Stimulated activated CD4-positive, alpha-beta T cell treated with anti-CD3 and anti-CD28 coated beads, Interleukin-2, amount 100 ng/mL, for 4 hours (primary cell): ENCODE results near the gene CACNA2D3.

Source experiments
- DNase-seq: peaks from one replicate; pipeline ENCODE4 v3.0.0-alpha.2; 2020; ENCODE audit warnings: low read depth

Gene CACNA2D3

DNA sequence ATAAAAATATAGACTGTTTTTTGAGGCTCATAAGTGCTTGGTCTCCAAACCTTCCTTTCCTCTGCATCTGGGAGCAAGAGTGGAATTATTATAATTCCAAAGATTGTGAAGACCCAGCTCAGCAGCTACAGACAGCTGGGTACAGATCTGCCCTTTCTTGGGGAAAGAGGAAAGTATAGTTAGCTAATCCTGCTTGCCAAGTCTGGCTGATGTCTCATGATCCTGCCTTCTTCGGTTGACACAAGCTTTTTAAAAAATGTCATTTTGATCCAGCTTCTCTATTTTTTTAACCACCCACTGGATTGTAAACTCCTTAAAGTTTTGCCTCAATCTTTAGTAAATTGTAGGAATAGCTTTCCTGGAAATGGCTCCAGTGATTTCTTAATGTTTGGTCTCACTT lies 624.4 kb downstream of the CACNA2D3 start:
- DNase-seq: no peak

DNA sequence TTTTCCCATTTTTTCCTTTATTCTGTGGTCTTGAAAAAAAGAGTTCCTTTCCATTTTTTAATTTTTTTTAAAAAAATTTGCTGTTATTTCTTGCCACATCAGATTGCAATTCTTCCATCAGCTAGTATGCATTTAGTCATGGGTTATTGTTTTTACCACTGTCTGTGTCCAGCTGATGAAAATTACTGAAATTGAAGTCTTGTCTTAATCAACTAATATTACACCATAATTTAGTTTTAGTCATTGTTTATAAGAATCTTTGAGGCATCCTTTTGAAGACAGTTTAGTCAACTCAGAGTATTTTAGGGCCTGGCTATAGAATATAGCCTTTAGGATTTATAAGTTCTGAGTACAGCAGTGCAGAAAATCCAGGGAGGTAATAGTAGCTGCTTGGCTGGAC lies 633.4 kb downstream of the CACNA2D3 start:
- DNase-seq: no peak

DNA sequence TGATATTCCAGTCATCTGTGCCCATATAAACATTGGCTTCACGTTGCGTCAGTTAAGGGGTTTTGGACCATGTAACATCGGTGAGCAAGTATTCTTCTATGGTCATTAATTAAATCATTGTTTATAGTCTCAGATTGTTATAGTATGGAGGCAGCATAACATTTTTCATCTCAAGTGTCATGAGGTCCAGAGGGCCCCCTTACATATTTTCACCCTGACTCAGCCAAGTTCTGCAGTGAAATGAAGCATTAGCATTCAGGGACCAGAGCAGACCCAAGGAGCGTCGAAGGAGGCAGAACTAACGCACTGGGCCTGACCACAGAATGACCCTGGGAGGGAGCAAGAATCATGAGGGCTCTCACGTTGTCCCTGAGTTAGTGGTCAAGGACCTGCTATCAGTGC lies 634.0 kb downstream of the CACNA2D3 start:
- no peak for DNase-seq

DNA sequence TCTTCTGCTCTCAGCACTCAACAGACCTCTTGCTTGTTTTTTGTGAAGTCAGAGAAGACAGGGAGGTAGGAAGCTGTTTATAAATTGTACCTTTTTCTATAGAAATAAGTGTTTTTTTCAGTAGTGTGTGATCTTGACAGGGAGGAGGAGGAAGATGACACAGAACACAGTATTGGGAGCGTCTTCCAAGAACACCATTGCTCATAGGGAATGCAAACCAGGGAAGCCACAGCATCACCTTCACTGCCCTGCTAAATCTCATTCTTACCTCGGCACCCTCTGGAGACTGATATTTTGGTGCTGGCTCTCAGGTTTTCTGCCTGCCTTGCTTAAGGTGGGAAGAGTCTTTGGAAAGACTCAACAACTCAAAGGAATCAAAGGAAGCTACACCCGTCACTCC lies 636.1 kb downstream of the CACNA2D3 start:
- DNase-seq: no peak

DNA sequence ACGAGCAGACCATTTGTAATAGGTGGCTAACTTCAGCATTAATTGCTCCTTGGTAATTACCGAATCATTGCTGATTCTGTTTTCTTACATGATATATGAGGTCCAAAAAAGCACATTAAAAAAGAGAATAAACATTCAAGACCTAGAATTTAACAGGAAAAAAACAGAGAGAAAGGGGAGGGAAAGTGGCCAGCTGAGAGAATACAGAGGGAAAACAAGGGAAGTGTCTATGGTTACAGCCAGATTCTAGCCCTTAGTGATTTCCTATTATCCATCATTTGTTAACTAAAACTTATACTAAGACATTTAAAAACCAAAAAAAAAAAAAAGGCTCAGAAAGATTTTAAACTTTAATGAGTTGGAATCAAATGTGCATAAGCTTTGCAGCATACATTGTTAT lies 636.8 kb downstream of the CACNA2D3 start:
- no peak for DNase-seq

DNA sequence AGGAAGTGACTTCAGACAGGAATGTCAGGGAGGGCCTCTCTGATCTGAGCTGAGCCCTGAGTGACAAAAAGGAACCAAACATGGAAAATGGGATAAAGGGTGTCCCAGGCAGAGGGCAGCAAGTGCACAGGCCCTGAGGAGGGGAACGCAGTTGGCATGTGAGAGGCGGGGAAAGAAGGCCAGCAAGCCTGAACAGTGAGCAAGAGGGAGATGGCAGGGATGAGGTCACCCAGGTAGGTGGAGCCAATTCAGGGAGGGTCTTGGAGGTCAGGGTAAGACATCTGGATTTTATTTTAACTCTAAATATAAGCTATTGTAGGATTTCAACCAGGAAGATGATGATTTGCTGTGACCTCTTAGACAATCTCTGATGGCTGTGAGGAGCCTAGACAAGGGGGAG lies 637.8 kb downstream of the CACNA2D3 start:
- no peak for DNase-seq

DNA sequence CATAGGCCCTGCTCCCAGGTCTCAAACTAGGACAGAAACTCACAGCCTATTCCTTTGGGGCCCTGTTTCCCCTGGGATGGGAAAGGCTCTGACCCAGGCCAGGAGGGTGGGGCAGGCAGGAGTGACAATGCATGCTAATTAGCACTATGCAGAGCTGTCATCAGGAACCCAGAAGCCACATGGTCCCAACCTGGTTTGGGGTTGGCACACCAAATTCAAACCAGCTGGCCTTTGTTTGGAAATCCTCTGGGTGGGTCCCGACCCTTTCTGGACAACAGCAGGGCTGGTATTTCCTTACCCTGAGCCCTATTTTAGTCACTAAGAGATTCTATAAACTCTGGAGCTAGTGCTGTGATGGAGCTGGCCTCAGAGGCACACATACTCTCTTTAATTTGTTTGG lies 639.3 kb downstream of the CACNA2D3 start:
- DNase-seq: no peak

DNA sequence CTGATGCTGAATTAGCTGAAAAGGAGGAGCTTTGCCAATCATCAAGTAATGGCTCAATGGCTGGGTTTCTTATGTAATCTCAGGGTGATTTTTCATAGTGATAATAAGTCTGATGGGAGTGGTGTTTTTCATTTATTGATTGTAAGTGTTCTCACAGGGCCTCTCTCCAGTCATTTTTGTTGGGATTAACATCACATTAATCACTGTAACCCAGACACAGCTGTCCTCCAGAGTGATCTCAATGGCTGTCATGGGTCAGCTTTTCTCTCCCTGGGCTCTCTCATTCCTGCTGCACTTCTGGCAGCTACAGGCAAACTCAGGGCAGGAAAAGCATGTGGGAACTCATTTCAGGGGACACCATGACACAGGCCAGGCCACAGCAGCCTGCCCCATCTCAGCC lies 642.6 kb downstream of the CACNA2D3 start:
- DNase-seq: no peak

DNA sequence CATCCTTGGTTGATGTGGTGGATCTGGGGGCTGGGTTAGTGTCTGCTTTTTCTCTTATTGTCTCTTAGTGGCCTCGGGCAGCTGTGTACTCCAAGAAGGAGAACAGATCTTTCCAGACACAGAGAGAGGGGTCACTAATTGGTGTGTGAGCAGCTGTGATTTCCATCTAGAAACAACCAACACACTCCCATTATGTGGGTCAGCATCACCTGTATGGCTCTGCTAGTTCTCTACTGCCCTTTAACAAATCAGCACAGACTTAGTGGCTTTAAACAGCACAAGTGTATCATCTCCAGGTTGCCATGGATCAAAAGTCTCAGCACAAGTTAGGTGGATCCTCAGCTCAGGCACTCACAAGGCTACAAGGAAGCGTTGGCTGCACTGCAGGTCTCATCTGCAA lies 648.7 kb downstream of the CACNA2D3 start:
- no peak for DNase-seq

DNA sequence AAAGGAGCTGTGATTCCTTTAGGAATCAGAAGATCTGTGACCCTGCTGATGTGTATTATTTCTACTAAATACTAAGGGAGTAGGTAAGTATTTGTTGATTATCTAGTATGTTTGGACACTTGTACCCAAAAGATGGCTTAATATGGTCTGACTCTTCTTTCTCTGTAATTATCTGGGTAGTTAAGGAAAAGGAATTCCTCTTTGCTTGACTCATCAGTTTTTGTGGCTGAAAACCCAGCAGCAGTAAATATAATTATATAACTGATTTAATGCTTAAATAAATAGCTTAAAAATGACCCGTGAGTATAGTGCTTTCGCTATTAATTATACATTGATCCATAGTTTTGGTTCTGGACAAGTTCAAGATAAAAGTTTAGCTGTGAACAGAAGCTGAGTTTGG lies 649.7 kb downstream of the CACNA2D3 start:
- DNase-seq: no peak

DNA sequence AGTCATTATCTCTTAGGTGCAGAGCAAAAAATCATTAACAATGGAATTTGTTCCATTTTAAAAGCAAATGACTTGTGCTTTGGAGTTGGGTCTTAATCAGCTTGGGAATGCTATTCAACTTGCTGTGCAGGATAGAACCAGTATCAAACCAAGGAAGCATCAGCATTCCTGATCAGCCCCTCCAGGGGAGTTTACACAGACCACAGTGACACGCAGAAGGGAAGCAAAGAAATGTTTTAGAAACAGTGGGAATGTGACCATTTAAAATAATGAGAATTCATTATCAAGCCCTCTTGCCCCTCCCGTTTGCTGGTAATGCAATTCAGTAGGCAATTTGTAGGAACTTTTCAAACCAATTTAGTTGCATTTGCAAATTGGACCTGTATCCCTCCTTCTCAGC lies 650.4 kb downstream of the CACNA2D3 start:
- no peak for DNase-seq

DNA sequence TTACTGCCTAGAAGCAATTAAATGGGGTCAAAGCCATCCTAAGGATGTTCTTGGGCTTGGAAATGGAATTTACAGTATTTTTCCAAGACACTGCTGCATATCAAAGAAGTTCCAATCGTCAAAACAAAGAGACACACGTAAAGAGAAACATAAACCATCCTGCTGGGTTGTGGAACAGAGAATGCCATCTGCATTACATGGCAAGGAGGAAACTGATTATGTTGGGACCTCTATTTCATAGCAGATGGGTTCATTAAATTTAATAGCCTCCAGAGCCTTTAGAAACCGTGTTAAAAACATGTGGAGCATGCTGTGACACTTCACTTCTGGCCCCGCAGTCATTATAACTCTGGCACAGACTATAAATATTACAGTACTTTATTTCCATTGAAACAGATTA lies 650.9 kb downstream of the CACNA2D3 start:
- DNase-seq: no peak

DNA sequence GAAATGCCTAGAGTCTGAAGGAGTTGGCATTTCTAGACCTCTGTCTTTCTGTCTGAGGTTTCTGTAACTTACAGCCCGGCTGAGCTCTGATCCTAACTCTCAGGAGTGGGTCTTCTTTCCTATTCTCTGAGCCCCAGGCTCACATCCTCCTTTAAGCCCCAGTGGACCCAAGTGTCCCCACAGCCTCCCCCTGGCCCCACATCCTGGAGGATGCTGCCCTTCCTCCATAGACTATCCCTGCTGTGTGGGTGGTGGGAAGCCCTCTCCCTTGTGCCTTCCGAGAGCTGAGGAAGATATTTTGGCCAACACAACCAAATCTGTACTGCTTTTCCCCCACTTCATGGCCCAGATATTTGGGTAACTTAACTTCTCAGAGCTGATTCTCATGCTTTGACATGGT lies 654.2 kb downstream of the CACNA2D3 start:
- DNase-seq: no peak

DNA sequence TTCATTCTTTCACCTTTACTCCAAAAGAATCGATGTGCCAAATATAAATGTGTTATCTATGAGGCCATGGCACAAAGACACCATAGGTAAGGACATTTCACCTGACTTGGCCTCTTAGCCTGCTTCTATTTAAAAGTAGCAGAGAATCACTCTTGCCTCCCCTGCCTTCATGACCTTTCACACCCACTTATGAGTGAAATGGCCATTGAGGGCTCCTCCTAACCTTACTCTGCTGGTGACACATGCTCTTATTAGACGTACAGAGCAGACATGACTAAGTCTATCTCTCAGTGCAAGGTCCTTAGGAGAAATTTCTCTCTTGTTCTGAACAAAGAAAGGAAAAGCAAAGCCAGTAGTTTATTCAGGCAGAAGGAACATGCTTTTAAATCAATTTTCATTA lies 654.8 kb downstream of the CACNA2D3 start:
- DNase-seq: no peak

DNA sequence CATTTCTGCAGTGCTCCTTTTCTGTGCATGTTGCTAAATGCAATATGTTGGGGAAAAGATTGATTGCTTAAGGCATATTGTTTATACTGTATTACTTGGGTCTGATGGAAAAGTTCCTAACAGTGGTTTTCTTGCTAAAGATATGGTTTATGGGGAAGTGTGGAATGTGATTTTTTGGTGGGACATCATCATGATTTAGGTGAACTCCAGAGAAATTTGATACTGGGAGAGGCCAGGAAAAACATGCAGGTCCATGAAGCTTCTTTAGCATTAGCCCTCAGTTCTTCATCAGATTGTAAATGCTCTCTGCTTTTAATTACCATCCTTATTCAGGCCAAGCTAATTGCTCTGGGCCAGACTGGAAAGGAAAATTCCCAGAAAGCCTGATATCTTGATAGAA lies 658.0 kb downstream of the CACNA2D3 start:
- DNase-seq: no peak

DNA sequence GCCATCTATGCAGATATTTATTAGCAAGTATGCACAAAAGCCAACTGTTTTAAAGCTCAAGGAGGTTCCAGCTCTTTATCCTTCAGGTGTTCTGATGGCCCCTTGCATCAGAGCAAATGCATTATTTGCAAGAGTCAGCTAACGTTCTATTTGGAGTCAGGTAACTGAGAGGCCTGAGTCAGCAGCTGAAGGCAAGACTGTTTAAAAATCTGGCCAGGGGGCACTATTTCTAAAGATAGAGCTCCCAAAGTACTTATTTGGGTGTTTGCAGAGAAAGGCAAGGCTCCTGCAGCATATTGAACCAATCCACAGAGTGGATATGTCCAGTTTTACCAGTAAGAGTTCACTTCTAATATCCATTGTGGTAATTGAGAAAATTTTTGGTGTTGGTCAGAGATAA lies 659.4 kb downstream of the CACNA2D3 start:
- no peak for DNase-seq

DNA sequence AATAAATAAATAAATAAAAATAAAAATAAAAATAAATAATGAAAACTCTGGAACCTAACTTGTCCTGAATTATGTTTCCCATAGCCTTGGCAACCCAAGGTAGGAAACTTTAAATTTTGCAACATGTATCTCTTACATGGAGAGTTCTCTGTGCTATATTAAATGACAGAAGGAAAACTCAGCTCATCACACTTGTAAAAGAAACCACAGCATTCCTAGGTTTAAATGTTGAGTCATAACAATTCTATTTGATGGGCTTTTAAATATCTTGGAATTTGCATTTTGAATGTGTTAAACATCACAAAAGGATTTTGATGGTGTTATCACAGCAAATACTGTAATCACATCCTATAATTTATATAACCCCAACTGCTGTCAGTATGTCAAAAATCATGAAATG lies 661.3 kb downstream of the CACNA2D3 start:
- no peak for DNase-seq

DNA sequence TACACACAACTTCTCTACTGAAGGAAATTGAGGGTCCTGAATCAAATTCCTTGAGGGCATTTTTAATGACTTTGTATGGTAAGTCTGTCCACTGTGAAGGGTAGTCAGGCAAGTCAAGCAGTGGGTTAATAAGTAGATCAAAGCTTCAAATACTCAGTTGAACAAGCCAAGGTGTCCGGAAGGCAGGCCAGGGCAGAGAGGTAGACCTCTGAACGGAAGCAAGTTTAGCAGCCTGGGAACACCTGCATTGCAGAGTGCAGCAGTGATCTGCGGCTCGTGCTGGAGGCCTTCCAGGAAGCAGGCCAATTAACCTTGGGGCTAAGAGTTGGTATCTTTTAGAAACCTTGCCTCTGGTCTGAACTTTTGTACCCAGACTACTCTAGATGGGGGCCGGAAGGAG lies 661.7 kb downstream of the CACNA2D3 start:
- DNase-seq: no peak

DNA sequence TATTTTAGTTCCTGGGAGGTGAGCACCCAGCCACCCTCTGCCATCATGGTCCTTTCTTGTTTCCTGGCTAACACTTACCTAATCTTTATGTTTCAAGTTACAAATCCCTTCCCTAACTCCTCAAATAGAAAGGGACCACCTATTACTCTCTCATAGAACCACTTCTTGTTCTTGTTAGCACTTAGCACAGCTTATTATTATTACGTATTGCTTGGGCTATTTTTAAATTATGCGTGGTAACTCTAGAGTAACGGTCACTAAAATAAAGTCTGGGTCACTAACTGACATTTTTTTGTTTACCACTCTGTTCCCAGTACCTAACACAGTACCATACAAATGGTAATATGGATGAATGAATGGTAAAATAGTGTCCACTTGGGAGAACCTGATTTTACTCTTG lies 663.6 kb downstream of the CACNA2D3 start:
- no peak for DNase-seq

DNA sequence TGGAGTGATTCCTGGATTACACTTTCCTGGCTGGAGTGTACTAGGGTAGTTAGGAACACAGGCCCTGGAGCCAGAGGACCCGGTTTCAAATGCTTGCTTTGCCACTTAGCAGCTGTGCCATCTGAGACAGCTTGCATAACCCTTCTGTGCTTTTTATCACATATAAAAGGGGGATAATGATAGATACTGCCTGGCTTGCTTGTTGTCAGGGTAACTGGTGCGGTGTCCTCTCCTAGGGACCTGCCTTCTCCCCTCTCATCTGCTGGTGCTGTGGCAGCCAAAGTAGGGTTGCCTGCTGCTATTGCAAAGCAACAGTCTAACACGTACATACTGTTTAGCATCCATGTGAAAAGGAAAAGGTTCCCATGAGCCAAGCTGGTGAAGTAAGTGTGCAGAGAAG lies 667.7 kb downstream of the CACNA2D3 start:
- DNase-seq: no peak

DNA sequence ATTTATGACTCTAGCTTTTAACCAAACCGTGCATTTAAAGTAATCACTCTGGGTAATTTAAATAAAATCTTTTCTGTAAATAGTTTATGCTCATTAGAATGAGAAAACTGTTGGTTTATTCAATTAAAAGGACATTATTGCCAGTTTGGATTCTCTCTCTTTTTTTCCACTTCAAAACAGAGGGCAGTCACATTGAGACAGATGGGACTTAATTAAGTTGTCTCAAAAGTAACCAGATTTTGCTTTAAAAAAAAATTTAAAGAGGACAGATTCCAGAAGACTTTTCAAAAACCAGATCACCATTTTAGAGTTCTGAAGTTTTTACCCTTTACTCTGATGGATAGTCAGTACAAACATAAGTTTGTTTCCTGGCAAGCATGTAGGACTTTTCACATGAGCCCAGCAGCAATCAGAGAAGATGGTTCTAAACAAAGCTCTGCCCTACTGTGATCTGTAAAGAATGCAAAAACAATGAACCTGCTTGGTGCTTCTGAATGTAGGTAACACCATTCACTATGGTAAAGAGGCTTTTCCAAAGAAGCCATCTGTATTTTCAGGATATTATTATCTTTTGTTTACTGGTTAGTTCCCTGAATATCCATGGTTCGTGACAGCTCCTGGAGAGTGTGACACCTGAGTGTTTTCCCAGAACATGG lies 669.3 kb downstream of the CACNA2D3 start:
- no peak for DNase-seq

DNA sequence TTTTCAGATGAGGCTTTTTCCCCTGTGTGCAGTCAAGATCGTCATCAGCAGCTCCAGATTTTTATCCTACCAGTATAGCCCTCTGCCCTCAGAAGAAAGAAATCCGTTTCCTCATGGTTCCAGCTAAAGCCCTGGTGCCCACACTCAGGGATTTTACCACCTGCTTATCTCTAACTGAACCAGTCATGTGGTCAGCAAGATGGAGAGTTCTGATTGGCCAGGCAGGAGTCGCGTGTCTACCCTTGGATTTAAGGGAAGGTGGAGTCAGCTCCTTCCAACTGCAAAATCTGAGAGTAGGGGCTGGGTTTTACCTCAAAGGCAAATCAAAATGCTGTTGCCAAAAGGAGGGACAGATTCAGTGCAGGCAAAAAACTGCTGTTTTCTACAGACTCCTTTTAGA lies 670.2 kb downstream of the CACNA2D3 start:
- DNase-seq: no peak

DNA sequence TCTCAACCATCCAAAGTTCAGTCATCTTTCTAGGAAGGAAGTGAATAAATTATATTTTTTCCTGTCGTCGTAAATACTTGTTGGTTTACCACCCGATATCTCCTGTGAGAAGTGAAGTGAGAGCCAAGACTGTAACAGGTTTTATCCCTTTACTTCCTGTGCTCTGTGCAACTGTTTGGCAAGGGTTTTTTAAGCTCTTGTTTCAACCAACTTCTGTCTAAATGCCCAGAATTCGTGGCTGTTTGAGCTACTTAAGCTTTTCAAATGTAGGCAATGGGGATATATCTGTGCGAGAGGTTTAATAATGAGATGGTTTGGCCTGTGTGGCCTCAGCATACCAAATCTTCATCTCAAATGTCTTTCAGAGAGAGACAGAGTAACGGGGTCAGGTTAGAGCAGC lies 670.8 kb downstream of the CACNA2D3 start:
- DNase-seq: no peak

DNA sequence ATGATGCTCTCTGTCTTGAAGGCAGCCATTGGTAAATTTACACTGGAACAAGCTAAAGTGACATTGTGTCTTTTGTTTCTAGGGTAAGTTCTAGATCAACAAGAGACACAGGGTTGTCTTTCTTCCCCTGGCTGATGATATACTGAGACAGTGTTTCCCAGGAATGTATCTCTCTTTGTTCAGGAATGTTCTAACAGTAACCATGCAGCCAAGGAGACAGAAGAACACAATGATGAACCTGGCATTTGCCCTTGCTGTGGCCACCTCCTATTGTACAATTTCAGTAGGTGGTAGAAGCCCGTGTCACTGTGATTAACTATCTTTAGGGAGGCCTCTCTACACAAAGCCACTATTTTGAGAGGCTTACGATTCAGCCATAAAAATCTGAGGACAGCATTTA lies 674.8 kb downstream of the CACNA2D3 start:
- DNase-seq: no peak

DNA sequence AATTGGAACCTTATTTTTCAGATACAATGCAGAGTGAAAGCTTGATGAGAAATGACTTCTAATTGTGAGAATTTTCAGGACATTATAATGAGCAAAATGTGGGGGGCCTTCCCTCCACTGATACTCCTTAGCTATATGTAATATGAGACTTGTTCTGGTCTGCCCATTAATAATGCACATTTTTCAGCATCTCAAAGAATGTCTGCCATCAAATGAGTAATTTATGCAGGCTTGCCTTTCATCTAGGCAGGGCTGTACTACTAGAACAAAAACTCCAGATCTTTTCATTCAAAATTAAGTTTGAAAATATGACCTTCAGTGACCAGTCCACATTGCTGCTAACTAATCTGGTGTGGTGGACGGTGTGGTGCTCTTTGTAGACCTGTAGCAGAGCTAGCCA lies 678.1 kb downstream of the CACNA2D3 start:
- DNase-seq: no peak
